Liver (tissue), 3 donors: ENCODE results near the gene FBXO31.

Experiments
- EGR1 ChIP-seq, 2 donors: IDR thresholded peaks; 2 replicates each; pipeline ENCODE4 v1.6.1; 2016 to 2018; ENCODE audit warnings: antibody characterized with exemption in 2 of 2, low read depth in 2 of 2
- GABPA ChIP-seq, 2 donors: IDR thresholded peaks in 1 of 2; conservative IDR thresholded peaks in 1 of 2; 2 replicates each; pipeline ENCODE4 v1.6.1; 2016; ENCODE audit warnings: antibody characterized with exemption in 2 of 2, mild to moderate bottlenecking in 1 of 2, moderate library complexity in 1 of 2
- JUND ChIP-seq, 2 donors: IDR thresholded peaks; 2 replicates each; pipeline ENCODE4 v1.6.1; 2016; ENCODE audit warnings: antibody characterized with exemption in 2 of 2
- RAD21 ChIP-seq, 2 donors: IDR thresholded peaks; 2 replicates each; pipeline ENCODE4 v1.6.1; 2016; ENCODE audit warnings: antibody characterized with exemption in 2 of 2, mild to moderate bottlenecking in 2 of 2
- TF ChIP-seq, protein P1 (sequence below): fragments of 150-350 bp; IDR thresholded peaks from 2 replicates; pipeline ENCODE4 v1.5.1; 2017; ENCODE audit warnings: improper control_type of control experiment, low read depth, low read length; ENCODE audit not compliant: missing input control
- TF ChIP-seq, protein P2 (sequence below): IDR thresholded peaks from 2 replicates; pipeline ENCODE4 v1.6.1; 2016; ENCODE audit warnings: antibody characterized with exemption
- TF ChIP-seq, protein P3 (sequence below): IDR thresholded peaks from 2 replicates; pipeline ENCODE4 v1.6.1; 2016; ENCODE audit warnings: antibody characterized with exemption
- TF ChIP-seq, protein P4 (sequence below): IDR thresholded peaks from 2 replicates; pipeline ENCODE4 v1.6.1; 2016; ENCODE audit warnings: antibody characterized with exemption
- TF ChIP-seq, protein P5 (sequence below): IDR thresholded peaks from 2 replicates; pipeline ENCODE4 v1.6.1; 2016; ENCODE audit warnings: antibody characterized with exemption, mild to moderate bottlenecking
- donor health status: healthy.
- donor health status: healthy.

DNA sequence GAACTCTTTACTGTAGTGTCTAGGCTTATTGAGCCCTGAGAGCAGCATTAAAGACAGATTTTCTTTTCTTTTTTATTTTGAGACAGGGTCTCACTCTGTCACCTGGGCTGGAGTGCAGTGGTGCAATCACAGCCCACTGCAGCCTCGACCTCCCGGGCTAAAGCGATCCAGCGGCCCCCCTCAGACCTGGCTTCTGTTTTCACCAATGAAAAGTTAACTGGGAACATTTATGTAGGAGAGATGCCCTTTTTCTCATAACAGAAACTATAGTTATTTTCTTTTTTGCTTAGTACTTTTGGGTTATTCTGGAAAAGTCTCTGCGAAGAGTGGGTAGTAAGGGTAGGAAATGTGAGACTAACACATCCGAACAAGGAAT, 10.1 kb upstream of the FBXO31 start:
- TF ChIP-seq GABPA (IDR thresholded peaks at IDR 0.05 in 1 of 2, conservative IDR thresholded peaks at IDR 0.05 in 1 of 2) (no peak), EGR1 (IDR thresholded peaks at IDR 0.05; ENCODE audit: low read depth in 2 of 2) (no peak), JUND (IDR thresholded peaks at IDR 0.05) (no peak), RAD21 (IDR thresholded peaks at IDR 0.05) (no peak)
- TF ChIP-seq, protein P1, sequence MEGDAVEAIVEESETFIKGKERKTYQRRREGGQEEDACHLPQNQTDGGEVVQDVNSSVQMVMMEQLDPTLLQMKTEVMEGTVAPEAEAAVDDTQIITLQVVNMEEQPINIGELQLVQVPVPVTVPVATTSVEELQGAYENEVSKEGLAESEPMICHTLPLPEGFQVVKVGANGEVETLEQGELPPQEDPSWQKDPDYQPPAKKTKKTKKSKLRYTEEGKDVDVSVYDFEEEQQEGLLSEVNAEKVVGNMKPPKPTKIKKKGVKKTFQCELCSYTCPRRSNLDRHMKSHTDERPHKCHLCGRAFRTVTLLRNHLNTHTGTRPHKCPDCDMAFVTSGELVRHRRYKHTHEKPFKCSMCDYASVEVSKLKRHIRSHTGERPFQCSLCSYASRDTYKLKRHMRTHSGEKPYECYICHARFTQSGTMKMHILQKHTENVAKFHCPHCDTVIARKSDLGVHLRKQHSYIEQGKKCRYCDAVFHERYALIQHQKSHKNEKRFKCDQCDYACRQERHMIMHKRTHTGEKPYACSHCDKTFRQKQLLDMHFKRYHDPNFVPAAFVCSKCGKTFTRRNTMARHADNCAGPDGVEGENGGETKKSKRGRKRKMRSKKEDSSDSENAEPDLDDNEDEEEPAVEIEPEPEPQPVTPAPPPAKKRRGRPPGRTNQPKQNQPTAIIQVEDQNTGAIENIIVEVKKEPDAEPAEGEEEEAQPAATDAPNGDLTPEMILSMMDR = no peak
- TF ChIP-seq, protein P2, sequence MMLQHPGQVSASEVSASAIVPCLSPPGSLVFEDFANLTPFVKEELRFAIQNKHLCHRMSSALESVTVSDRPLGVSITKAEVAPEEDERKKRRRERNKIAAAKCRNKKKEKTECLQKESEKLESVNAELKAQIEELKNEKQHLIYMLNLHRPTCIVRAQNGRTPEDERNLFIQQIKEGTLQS = no peak
- TF ChIP-seq, protein P3, sequence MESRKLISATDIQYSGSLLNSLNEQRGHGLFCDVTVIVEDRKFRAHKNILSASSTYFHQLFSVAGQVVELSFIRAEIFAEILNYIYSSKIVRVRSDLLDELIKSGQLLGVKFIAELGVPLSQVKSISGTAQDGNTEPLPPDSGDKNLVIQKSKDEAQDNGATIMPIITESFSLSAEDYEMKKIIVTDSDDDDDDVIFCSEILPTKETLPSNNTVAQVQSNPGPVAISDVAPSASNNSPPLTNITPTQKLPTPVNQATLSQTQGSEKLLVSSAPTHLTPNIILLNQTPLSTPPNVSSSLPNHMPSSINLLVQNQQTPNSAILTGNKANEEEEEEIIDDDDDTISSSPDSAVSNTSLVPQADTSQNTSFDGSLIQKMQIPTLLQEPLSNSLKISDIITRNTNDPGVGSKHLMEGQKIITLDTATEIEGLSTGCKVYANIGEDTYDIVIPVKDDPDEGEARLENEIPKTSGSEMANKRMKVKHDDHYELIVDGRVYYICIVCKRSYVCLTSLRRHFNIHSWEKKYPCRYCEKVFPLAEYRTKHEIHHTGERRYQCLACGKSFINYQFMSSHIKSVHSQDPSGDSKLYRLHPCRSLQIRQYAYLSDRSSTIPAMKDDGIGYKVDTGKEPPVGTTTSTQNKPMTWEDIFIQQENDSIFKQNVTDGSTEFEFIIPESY = no peak
- TF ChIP-seq, protein P4, sequence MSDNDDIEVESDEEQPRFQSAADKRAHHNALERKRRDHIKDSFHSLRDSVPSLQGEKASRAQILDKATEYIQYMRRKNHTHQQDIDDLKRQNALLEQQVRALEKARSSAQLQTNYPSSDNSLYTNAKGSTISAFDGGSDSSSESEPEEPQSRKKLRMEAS = no peak
- TF ChIP-seq, protein P5, sequence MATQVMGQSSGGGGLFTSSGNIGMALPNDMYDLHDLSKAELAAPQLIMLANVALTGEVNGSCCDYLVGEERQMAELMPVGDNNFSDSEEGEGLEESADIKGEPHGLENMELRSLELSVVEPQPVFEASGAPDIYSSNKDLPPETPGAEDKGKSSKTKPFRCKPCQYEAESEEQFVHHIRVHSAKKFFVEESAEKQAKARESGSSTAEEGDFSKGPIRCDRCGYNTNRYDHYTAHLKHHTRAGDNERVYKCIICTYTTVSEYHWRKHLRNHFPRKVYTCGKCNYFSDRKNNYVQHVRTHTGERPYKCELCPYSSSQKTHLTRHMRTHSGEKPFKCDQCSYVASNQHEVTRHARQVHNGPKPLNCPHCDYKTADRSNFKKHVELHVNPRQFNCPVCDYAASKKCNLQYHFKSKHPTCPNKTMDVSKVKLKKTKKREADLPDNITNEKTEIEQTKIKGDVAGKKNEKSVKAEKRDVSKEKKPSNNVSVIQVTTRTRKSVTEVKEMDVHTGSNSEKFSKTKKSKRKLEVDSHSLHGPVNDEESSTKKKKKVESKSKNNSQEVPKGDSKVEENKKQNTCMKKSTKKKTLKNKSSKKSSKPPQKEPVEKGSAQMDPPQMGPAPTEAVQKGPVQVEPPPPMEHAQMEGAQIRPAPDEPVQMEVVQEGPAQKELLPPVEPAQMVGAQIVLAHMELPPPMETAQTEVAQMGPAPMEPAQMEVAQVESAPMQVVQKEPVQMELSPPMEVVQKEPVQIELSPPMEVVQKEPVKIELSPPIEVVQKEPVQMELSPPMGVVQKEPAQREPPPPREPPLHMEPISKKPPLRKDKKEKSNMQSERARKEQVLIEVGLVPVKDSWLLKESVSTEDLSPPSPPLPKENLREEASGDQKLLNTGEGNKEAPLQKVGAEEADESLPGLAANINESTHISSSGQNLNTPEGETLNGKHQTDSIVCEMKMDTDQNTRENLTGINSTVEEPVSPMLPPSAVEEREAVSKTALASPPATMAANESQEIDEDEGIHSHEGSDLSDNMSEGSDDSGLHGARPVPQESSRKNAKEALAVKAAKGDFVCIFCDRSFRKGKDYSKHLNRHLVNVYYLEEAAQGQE = no peak
